ENCODE results near the gene ITPK1. TPM values are rescaled to one million over a fixed set of nuclear protein-coding genes. Genes with fewer than 3 reads are reported as not detected.

Gene ITPK1
- total RNA-seq, 1 experiment from 2014 or later, result 18.8 TPM

- DNase-seq (ENCODE audit: low spot score), result no peak
These were observed 125.0 kb downstream of the ITPK1 start for GRCh38 chr14:92990456-92991430.

DNA sequence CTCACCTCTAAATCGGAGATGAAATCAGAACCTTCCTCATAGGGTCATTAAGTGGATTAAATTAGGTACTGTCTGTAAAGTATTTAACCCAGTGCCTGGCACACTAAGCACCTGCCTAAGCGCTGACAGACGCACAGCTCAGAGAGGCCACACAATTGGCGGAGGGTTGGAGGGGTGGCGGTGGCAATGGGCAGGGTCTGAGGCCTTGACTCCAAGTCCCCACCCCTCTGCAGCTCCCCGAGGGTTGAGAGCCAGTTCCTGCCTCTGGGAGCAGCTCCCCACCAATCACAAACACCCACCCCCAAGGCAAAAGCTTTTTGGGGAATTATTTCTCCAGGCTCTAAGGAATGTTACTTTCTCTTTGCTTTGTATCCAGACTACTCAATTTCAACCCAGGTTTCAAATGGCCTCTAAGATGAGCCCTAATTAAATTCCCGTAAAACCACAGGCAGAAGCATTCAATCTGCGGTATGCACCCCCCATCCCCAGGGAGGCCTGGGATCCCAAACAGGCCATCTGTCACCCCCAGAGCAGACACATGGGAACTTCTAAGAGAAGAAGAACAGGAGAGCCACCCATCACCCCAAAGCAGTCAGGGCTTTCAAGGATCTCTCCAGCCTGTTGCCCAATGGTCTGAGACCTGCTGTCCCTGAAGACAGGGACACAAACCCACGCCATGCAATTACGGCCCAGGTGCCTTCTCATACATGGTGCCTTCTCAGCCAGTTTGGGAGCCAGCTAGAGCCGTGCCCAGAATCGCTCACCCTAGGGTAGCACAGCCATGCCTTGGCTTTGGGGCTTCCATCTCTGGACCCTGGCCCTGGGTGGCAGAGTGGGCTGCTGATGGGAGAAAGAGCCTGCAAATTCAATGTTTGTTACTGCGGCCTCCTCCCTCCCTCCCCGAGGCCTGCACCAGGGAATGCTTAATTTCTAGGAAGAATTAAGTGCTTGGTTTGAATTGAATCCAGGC is 126.7 kb downstream of the ITPK1 start:
- DNase-seq (ENCODE audit: low spot score), result no peak

DNA sequence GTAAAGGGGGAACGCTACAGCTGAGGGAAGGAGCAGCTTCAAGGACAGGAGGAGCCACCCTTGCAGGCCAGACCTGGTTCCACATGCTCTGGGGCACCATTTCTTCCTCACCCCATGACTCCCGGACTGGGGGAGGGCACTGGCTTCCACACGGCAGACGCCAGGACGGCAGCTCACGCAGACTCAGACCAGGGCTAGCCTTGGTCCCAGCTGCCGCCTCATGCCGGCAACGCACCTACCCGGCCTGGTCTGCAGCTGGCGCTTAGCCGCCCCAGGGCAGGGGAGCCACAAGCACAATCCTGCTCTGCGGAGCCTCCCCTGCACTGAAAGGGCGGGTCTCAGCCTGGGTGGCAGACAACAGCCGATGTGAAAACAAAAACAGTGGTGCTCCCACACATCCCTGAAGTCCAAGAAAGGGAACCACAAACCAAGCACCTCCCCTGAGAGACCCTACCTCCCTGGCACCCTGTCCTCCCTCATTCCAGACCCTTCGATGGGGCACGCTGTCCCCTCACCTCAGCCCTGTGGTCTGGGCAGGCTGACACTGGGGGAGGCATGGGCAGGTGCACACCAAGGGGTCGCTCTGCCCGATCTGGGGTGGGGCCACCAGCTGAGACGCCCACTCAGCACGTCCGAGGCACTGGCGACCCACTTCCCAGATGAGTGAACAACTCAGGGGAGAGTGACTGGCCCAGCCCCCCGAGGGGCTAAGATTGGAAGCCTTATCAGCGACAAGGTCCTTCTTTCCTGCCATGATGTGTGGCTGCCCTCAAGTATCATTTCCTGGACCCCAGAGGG is 127.8 kb downstream of the ITPK1 start:
- no peak for DNase-seq (ENCODE audit: low spot score)

GRCh38 chr14:92987148-92987570 is 128.6 kb downstream of the ITPK1 start:
- DNase-seq (ENCODE audit: low spot score), result no peak

- peak; percentile 57 for DNase-seq (ENCODE audit: low spot score)
These were observed 129.2 kb downstream of the ITPK1 start for GRCh38 chr14:92986254-92987147.

GRCh38 chr14:92985521-92985920 is 130.2 kb downstream of the ITPK1 start:
- DNase-seq (ENCODE audit: low spot score), result no peak

DNA sequence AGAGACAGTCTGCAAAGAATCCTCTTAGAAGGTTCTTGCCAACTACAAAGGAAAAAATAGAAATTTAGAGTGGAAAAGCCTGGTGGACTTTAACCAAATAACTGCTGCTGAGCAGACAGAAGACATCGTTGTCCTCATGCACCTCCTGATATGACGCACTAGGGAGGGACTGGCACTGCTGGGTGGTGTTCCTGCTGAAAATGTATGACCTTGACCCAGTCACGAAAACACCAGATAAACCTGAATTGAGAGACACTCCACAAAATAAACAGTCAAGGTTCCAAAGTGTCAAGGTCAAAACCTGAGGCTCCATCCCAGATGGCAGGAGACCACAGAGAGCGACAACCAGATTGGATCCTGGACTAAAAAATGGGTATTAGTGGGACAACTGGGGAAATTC is 130.8 kb downstream of the ITPK1 start:
- no peak for DNase-seq (ENCODE audit: low spot score)

GRCh38 chr14:92984082-92984788 is 131.5 kb downstream of the ITPK1 start:
- DNase-seq (ENCODE audit: low spot score), result no peak

GRCh38 chr14:92982956-92983355 is 132.8 kb downstream of the ITPK1 start:
- DNase-seq (ENCODE audit: low spot score), result no peak

DNA sequence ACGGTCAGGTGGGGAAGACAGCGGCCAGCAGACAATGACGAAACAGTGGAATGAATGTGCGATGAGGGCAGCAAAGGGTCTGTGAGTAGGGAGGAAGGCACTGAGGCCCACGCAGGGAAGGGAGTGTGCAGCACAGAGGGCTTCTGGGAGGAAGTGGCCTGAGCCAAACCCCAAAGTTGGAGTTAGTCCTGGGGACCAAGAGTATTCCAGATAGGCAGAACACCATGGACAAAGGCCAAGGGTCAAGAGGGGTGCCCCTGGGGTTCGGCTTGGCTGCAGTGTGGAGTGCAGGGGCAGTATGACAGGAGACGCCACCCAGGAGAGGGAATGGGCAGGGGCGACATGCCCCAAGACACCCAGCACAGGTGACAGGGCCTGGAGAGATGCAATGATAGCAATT is 134.0 kb downstream of the ITPK1 start:
- no peak for DNase-seq (ENCODE audit: low spot score)

DNA sequence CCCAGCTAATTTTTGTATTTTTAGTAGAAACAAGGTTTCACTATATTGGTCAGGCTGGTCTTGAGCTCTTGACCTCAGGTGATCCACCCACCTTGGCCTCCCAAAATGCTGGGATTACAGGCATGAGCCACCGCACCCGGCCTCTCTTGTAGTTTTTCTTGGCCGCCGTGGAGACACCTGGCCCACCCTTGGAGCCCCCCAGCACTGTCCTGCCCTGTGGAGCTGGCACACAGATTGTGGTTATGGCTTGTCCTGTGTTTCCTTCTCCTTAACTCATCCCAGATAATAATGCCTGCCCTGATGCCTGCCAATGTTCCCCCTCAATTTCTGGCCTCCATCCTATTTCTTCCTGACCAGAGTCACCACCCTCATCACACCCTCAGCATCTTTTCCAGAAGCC is 134.9 kb downstream of the ITPK1 start:
- no peak for DNase-seq (ENCODE audit: low spot score)

DNA sequence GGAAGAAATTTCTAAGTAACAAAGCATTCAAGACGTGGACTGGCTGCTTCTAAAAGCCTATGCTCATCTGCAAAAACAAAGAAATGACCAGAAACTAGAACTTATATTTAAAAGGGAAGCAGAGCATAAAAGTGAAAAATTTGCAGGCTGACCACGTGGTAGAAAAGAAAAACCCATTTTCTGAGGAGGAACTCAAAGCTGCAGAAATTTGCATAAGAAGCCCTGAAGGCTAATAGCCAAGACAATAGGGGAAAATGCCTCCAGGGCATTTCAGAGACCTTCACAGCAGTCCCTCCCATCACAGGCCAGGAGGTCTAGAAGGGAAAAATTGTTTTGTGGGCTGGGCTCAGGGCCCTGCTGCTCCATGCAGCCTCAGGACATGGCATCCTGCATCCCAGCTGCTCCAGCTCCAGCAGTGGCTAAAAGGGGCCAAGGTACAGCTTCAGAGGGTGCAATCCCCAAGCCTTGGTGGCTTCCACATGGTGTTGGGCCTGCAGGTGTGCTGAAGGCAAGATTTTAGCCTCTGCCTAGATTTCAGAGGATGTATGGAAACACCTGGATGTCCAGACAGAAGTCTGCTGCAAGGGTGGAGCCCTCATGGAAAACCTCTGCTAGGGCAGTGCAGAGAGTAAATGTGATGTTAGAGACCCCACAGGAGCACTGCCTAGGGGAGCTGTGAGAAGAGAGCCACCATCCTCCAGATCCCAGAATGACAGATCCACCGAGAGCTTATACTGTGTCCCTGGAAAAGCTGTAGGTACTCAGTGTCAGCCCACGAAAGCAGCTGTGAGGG is 137.3 kb downstream of the ITPK1 start:
- no peak for DNase-seq (ENCODE audit: low spot score)

DNA sequence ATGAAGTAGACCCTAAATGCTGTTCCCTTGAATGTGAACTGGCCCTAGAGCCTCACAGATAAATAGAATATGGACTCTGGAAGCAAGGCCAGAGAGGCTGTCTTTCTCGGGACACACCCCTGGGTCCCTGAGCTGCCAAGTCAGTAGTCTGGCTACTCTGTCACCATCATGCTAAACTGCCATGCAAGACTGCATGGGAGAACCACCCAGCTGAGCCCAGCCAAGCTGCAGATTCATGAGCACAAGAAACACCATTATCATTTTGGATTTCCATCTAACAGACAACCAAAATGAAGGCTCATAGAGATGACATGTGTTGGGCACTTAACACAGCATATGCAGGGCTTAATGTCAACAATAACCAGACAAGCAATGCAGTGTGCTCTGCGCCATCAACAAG is 139.5 kb downstream of the ITPK1 start:
- no peak for DNase-seq (ENCODE audit: low spot score)

GRCh38 chr14:92974541-92975345 is 141.0 kb downstream of the ITPK1 start:
- no peak for DNase-seq (ENCODE audit: low spot score)

DNA sequence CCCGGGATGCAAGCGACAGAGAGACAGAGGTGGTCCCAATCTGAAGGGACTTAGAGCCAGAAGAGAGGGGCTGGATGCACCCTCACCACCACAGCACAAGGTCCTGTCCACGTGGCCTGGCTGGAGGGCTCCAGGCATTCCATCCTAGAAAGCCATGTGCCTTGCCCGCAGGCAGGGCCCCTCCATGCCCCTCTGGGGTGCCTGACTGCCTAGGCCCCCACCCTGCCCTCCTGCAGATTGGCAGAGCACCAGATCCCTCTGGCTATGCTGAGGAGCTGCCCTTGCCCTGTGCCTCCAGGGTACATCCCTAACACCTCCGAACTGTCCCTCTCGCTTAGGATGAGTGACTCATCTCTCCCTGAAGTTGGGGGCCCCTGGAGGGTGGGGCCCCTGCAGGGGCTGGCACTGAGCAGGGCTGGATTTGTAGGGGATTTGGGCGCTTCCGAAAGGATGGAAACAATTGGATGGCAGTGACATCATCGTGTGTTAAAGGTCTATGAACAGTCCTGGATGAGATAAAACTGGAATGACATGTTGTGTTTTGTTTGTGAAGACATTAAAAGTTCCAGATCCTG is 141.8 kb downstream of the ITPK1 start:
- DNase-seq (ENCODE audit: low spot score), result no peak

GRCh38 chr14:92973261-92973797 is 142.4 kb downstream of the ITPK1 start:
- DNase-seq (ENCODE audit: low spot score), result no peak

DNA sequence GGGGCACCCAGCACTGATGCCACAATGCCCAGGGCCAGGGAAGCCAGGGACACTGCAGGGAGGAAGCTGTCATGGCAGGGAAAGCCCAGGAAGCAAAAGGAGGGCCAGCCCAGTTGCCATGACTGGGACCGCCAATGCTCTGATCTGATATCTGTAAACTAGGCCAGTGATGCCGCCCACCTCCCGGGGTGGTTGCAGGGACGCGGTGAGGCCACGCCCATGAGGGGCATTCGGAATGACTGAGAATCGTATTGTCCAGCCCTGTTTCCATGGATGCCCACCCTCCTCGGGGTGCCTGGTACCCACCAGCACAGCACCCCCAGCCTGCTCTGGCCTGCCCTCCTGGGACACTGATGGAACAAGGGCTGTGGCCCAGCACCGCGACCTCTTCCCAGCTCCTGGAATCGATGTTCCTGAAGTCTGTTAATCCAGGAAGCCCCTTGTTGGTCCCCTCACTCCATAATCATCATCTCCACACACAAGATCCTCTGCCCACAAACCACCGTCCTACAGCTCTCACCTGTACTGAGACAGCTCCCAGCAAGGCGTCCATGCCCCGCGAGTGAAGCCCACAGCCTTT is 144.0 kb downstream of the ITPK1 start:
- DNase-seq (ENCODE audit: low spot score), result no peak

All from H4 (cell line).